SK-N-SH (cell line): Measurements from ENCODE around the gene GDPGP1. TPM values are rescaled to one million over a fixed set of nuclear protein-coding genes. Genes with fewer than 3 reads are reported as not detected.

Experiments used
- CTCF ChIA-PET: fragments of 300-600, 350-600 bp; formaldehyde crosslinking; extraction: SDS; loops from one replicate; lab custom pipeline; 2021; lab: Yijun Ruan, JAX
- POLR2A ChIA-PET: fragments of 350-600 bp; sonication (Branson Sonifier 250); formaldehyde crosslinking; extraction: SDS; loops from one replicate; lab custom pipeline; 2020; ENCODE audit warnings: antibody characterized with exemption, inconsistent platforms; lab: Yijun Ruan, JAX
- DNase-seq: peaks from one replicate; pipeline ENCODE4 v3.0.0; 2012
- H2AFZ ChIP-seq: fragments of 200-600 bp; sonication (generic); 2 replicates; pipeline ENCODE4 v1.8.1; 2016; ENCODE audit warnings: antibody characterized with exemption, mild to moderate bottlenecking, low read depth
- H3F3A ChIP-seq: fragments of 200-600 bp; sonication (generic); replicated peaks from 2 replicates; pipeline ENCODE3; 2016; ENCODE audit warnings: antibody characterized with exemption, mild to moderate bottlenecking; ENCODE audit not compliant: insufficient read depth
- H3K27ac ChIP-seq, 2 experiments: fragments of 200-500 bp in 1 of 2; fragments of 200-600 bp in 1 of 2; sonication (Bioruptor generic) in 1 of 2; sonication (generic), shearing (Covaris generic) in 1 of 2; 2 replicates each; pipeline versions ENCODE4 v1.5.1 to v1.6.1; 2014 to 2016; ENCODE audit warnings: low read depth in 2 of 2, inconsistent platforms in 1 of 2, low read length in 1 of 2, mild to moderate bottlenecking in 1 of 2, mixed read lengths in 1 of 2
- H3K27me3 ChIP-seq: fragments of 200-600 bp; sonication (generic), shearing (Covaris generic); 2 replicates; pipeline ENCODE4 v1.6.1; 2016; ENCODE audit warnings: mixed run types; ENCODE audit not compliant: insufficient read depth
- H3K36me3 ChIP-seq, 2 experiments: fragments of 200-500 bp in 1 of 2; fragments of 200-600 bp in 1 of 2; sonication (Bioruptor generic) in 1 of 2; sonication (generic) in 1 of 2; replicated peaks in 1 of 2; 2 replicates each; pipeline versions ENCODE3 to v1.5.1; 2014 to 2016; ENCODE audit warnings: low read length in 1 of 2, mild to moderate bottlenecking in 1 of 2; ENCODE audit not compliant: insufficient read depth in 2 of 2, control insufficient read depth in 1 of 2
- H3K4me1 ChIP-seq, 2 experiments: fragments of 200-500 bp in 1 of 2; fragments of 200-600 bp in 1 of 2; sonication (Bioruptor generic) in 1 of 2; sonication (generic), shearing (Covaris generic) in 1 of 2; 2 replicates each; pipeline versions ENCODE4 v1.5.1 to v1.6.1; 2014 to 2016; ENCODE audit warnings: low read depth in 1 of 2, low read length in 1 of 2, mixed run types in 1 of 2; ENCODE audit not compliant: insufficient read depth in 2 of 2, control insufficient read depth in 1 of 2
- H3K4me2 ChIP-seq: fragments of 200-600 bp; sonication (generic), shearing (Covaris generic); 2 replicates; pipeline ENCODE4 v1.6.1; 2017; ENCODE audit warnings: mixed run types
- H3K4me3 ChIP-seq, 2 experiments: fragments of 200-500 bp in 1 of 2; fragments of 200-600 bp in 1 of 2; sonication (Bioruptor generic) in 1 of 2; sonication (generic), shearing (Covaris generic) in 1 of 2; 2 replicates each; pipeline versions ENCODE4 v1.5.1 to v1.8.1; 2014 to 2016; ENCODE audit warnings: low read depth in 2 of 2, inconsistent platforms in 1 of 2, low read length in 1 of 2, mild to moderate bottlenecking in 1 of 2, mixed read lengths in 1 of 2, moderate library complexity in 1 of 2
- H3K79me2 ChIP-seq: fragments of 200-600 bp; sonication (generic); 2 replicates; pipeline ENCODE4 v1.8.1; 2017; ENCODE audit warnings: mild to moderate bottlenecking; ENCODE audit not compliant: insufficient read depth
- H3K9ac ChIP-seq: fragments of 200-600 bp; sonication (generic); 2 replicates; pipeline ENCODE4 v1.6.1; 2017; ENCODE audit warnings: mixed run types
- H3K9me2 ChIP-seq: fragments of 200-600 bp; sonication (generic); 2 replicates; pipeline ENCODE4 v1.6.1; 2017; ENCODE audit warnings: mixed run types
- H3K9me3 ChIP-seq: fragments of 200-600 bp; sonication (generic); 2 replicates; pipeline ENCODE4 v1.6.1; 2017; ENCODE audit warnings: mixed run types, mild to moderate bottlenecking, moderate library complexity
- H4K20me1 ChIP-seq: fragments of 200-600 bp; sonication (generic); 2 replicates; pipeline ENCODE4 v1.6.1; 2017; ENCODE audit warnings: mild to moderate bottlenecking, mixed run types; ENCODE audit not compliant: insufficient read depth
- CHD2 ChIP-seq: fragments of 150-350 bp; IDR thresholded peaks from 2 replicates; pipeline ENCODE4 v1.6.1; 2018; ENCODE audit warnings: low read length; ENCODE audit not compliant: partially characterized antibody
- ELF1 ChIP-seq: IDR thresholded peaks from 2 replicates; pipeline ENCODE4 v1.4.0; 2012
- EP300 ChIP-seq, 2 experiments: IDR thresholded peaks; 2 replicates each; pipeline versions ENCODE4 v1.4.0 to v1.6.1; 2012; ENCODE audit warnings: borderline replicate concordance in 1 of 2, low read depth in 1 of 2, low read length in 1 of 2
- EZH2phosphoT487 ChIP-seq: fragments of 200-600 bp; sonication (generic); IDR thresholded peaks from 2 replicates; pipeline ENCODE4 v1.6.1; 2017; ENCODE audit warnings: low read depth, mixed run types, mild to moderate bottlenecking, antibody characterized with exemption, moderate library complexity, borderline replicate concordance
- FOSL2 ChIP-seq: IDR thresholded peaks from 2 replicates; pipeline ENCODE4 v1.4.0; 2012; ENCODE audit warnings: low read depth, mild to moderate bottlenecking, moderate library complexity, borderline replicate concordance
- FOXM1 ChIP-seq: IDR thresholded peaks from 2 replicates; pipeline ENCODE4 v1.4.0; 2012; ENCODE audit warnings: low read depth, mild to moderate bottlenecking
- GABPA ChIP-seq: IDR thresholded peaks from 2 replicates; pipeline ENCODE4 v1.4.0; 2012; ENCODE audit warnings: low read depth, mild to moderate bottlenecking
- JUND ChIP-seq: IDR thresholded peaks from 2 replicates; pipeline ENCODE4 v1.4.0; 2012
- NFIC ChIP-seq: IDR thresholded peaks from 2 replicates; pipeline ENCODE4 v1.4.0; 2012; ENCODE audit warnings: borderline replicate concordance
- NRF1 ChIP-seq: IDR thresholded peaks from 2 replicates; pipeline ENCODE4 v1.6.1; 2012; ENCODE audit warnings: low read depth, mild to moderate bottlenecking, low read length
- PBX3 ChIP-seq: IDR thresholded peaks from 2 replicates; pipeline ENCODE4; 2012
- RCOR1 ChIP-seq: fragments of 150-350 bp; IDR thresholded peaks from 2 replicates; pipeline ENCODE4 v1.6.1; 2017; ENCODE audit warnings: antibody characterized with exemption, low read length
- RFX5 ChIP-seq: IDR thresholded peaks from 2 replicates; pipeline ENCODE4 v1.6.1; 2012; ENCODE audit warnings: mild to moderate bottlenecking, improper control_type of control experiment, low read length
- RXRA ChIP-seq: IDR thresholded peaks from 2 replicates; pipeline ENCODE4 v1.4.0; 2012; ENCODE audit warnings: low read depth, mild to moderate bottlenecking, borderline replicate concordance
- SIN3A ChIP-seq: IDR thresholded peaks from 2 replicates; pipeline ENCODE4 v1.6.1; 2012; ENCODE audit warnings: low read depth, mild to moderate bottlenecking, low read length, moderate library complexity, borderline replicate concordance
- TAF1 ChIP-seq: IDR thresholded peaks from 2 replicates; pipeline ENCODE4 v1.6.1; 2012; ENCODE audit warnings: low read depth, mild to moderate bottlenecking, low read length, moderate library complexity, borderline replicate concordance
- TEAD4 ChIP-seq: IDR thresholded peaks from 2 replicates; pipeline ENCODE4 v1.4.0; 2012; ENCODE audit warnings: mild to moderate bottlenecking, borderline replicate concordance; ENCODE audit not compliant: insufficient read depth
- YY1 ChIP-seq: IDR thresholded peaks from 2 replicates; pipeline ENCODE4 v1.4.0; 2012; ENCODE audit warnings: low read depth, mild to moderate bottlenecking
- ZBTB33 ChIP-seq: IDR thresholded peaks from 2 replicates; pipeline ENCODE4 v1.4.0; 2012; ENCODE audit warnings: low read depth, borderline replicate concordance
- WGBS: methylation state at CpG from one replicate; pipeline ENCODE4 v1.1.6; 2017; ENCODE audit warnings: low lambda C conversion rate; 5-methylcytosine and 5-hydroxymethylcytosine counted together
- polyA plus RNA-seq, 3 experiments: library from polyadenylated mRNA; depleted of rRNA; stranded (reverse); fragments of >200 nt; gene quantifications; 2 replicates each; pipeline ENCODE4 v1.2.3, GENCODE V29; 2012
- TF ChIP-seq, protein P1 (sequence below): fragments of 200-600 bp; sonication (generic); IDR thresholded peaks from 2 replicates; pipeline ENCODE4 v1.6.1; 2017; ENCODE audit warnings: antibody characterized with exemption, mild to moderate bottlenecking, moderate library complexity
- TF ChIP-seq, protein P2 (sequence below): fragments of 150-350 bp; IDR thresholded peaks from 2 replicates; pipeline ENCODE4 v1.6.1; 2016; ENCODE audit warnings: mild to moderate bottlenecking, low read depth, low read length
- TF ChIP-seq, protein P3 (sequence below): fragments of 150-350 bp; IDR thresholded peaks from 2 replicates; pipeline ENCODE4 v1.6.1; 2017; ENCODE audit warnings: antibody characterized with exemption, low read length, low read depth, borderline replicate concordance
- TF ChIP-seq, protein P4 (sequence below): IDR thresholded peaks from 2 replicates; pipeline ENCODE4 v1.4.0; 2012; ENCODE audit warnings: low read depth, borderline replicate concordance
- TF ChIP-seq, protein P5 (sequence below): IDR thresholded peaks from 2 replicates; pipeline ENCODE4 v1.4.0; 2012; ENCODE audit warnings: low read depth

GDPGP1 gene
- polyA plus RNA-seq, 1 of the 3 experiments (the other 2 are of a cell fraction), result 2.4 TPM

- H3F3A ChIP-seq, result peaks cover 5% of the 10 kb centered on the region
- peak within 1 kb of the TSS; percentile 100 for H3K4me2 ChIP-seq
- DNase-seq, result peak; percentile 95
- H3K4me1 ChIP-seq, result peaks cover 3 to 44% of the 10 kb centered on the region in 2 experiments; a peak in 2 of 4 replicates
- ChIA-PET POLR2A (interaction anchor here (0.6 to 4.2 kb wide), 11 partner anchors 9 to 65 kb away, joined by 3 to 35 read pairs (median 3); no protein-coding TSS in a partner anchor), CTCF (interaction anchor here (0.8 to 9.0 kb wide), 9 partner anchors 10 to 58 kb away, joined by 3 to 74 read pairs (median 5); no protein-coding TSS in a partner anchor)
- H3K27ac ChIP-seq, result peak within 1 kb of the TSS in 1 of 2 experiments; percentile 80; a peak in 2 of 4 replicates
- no peaks in the 10 kb centered on the region for H3K9me3 ChIP-seq
- WGBS, result under 1% methylated on average over 23 of the region's 88 CpGs
- peaks cover 0 to 4% of the 10 kb centered on the region in 2 experiments for H3K36me3 ChIP-seq
- no peaks in the 10 kb centered on the region for H3K27me3 ChIP-seq
- peak within 1 kb of the TSS; percentile 86 to 96 for H3K4me3 ChIP-seq
- 0 out of 2 replicates have a peak, but pooled peaks cover 4% of the 10 kb centered on the region for H4K20me1 ChIP-seq
- H3K9me2 ChIP-seq, result no peaks in the 10 kb centered on the region
- H2AFZ ChIP-seq, result peak within 1 kb of the TSS; percentile 89
- H3K9ac ChIP-seq, result peak within 1 kb of the TSS; percentile 79
- H3K79me2 ChIP-seq, result peaks cover 38% of the 10 kb centered on the region
- TF ChIP-seq ELF1, result peak; percentile 61; the same call in 1 of the 2 replicates
- TF ChIP-seq SIN3A, result 0 out of 2 replicates have a peak, but pooled peaks have one; percentile 54
- TF ChIP-seq CHD2, result peak; percentile 7
- no peak for TF ChIP-seq FOXM1
- TF ChIP-seq FOSL2, result no peak
- TF ChIP-seq JUND, result no peak
- TF ChIP-seq NFIC, result no peak
- 0 out of 2 replicates have a peak, but pooled peaks have one; percentile 43 for TF ChIP-seq GABPA
- no peak for TF ChIP-seq RFX5
- TF ChIP-seq, protein P1, sequence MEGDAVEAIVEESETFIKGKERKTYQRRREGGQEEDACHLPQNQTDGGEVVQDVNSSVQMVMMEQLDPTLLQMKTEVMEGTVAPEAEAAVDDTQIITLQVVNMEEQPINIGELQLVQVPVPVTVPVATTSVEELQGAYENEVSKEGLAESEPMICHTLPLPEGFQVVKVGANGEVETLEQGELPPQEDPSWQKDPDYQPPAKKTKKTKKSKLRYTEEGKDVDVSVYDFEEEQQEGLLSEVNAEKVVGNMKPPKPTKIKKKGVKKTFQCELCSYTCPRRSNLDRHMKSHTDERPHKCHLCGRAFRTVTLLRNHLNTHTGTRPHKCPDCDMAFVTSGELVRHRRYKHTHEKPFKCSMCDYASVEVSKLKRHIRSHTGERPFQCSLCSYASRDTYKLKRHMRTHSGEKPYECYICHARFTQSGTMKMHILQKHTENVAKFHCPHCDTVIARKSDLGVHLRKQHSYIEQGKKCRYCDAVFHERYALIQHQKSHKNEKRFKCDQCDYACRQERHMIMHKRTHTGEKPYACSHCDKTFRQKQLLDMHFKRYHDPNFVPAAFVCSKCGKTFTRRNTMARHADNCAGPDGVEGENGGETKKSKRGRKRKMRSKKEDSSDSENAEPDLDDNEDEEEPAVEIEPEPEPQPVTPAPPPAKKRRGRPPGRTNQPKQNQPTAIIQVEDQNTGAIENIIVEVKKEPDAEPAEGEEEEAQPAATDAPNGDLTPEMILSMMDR, result no peak
- TF ChIP-seq NRF1, result no peak
- TF ChIP-seq, protein P2, sequence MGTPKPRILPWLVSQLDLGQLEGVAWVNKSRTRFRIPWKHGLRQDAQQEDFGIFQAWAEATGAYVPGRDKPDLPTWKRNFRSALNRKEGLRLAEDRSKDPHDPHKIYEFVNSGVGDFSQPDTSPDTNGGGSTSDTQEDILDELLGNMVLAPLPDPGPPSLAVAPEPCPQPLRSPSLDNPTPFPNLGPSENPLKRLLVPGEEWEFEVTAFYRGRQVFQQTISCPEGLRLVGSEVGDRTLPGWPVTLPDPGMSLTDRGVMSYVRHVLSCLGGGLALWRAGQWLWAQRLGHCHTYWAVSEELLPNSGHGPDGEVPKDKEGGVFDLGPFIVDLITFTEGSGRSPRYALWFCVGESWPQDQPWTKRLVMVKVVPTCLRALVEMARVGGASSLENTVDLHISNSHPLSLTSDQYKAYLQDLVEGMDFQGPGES, result no peak
- no peak; a peak in 1 of 4 replicates for TF ChIP-seq EP300 (IDR thresholded peaks at IDR 0.05; ENCODE audit: borderline replicate concordance in 1 of 2, low read depth in 1 of 2, low read length in 1 of 2)
- TF ChIP-seq PBX3, result no peak
- TF ChIP-seq RXRA, result no peak
- TF ChIP-seq, protein P3, sequence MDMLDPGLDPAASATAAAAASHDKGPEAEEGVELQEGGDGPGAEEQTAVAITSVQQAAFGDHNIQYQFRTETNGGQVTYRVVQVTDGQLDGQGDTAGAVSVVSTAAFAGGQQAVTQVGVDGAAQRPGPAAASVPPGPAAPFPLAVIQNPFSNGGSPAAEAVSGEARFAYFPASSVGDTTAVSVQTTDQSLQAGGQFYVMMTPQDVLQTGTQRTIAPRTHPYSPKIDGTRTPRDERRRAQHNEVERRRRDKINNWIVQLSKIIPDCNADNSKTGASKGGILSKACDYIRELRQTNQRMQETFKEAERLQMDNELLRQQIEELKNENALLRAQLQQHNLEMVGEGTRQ, result no peak
- TF ChIP-seq EZH2phosphoT487, result no peak
- TF ChIP-seq, protein P4, sequence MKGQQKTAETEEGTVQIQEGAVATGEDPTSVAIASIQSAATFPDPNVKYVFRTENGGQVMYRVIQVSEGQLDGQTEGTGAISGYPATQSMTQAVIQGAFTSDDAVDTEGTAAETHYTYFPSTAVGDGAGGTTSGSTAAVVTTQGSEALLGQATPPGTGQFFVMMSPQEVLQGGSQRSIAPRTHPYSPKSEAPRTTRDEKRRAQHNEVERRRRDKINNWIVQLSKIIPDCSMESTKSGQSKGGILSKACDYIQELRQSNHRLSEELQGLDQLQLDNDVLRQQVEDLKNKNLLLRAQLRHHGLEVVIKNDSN, result no peak; the same call in 1 of the 2 replicates
- TF ChIP-seq RCOR1, result no peak
- no peak for TF ChIP-seq YY1
- TF ChIP-seq, protein P5, sequence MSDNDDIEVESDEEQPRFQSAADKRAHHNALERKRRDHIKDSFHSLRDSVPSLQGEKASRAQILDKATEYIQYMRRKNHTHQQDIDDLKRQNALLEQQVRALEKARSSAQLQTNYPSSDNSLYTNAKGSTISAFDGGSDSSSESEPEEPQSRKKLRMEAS, result no peak
- no peak for TF ChIP-seq ZBTB33
- no peak for TF ChIP-seq TEAD4
- no peak for TF ChIP-seq TAF1
These were observed 32.7 kb upstream of the GDPGP1 start, which contains the start of gene SEMA4B for GRCh38 chr15:90201130-90201943. Gene SEMA4B, plus strand, starts transcription at chr15:90201330. Its CDS starts 249 bp downstream, at chr15:90201579.
